HEK293T (cell line): Measurements from ENCODE around the gene FAM47E.

Experiments
- BHLHE40 ChIP-seq: fragments of 450-650 bp; IDR thresholded peaks from 2 replicates; pipeline ENCODE4 v1.6.1; 2016; ENCODE audit warnings: mild to moderate bottlenecking, moderate library complexity, borderline replicate concordance
- CTBP1 ChIP-seq: fragments of 450-650 bp; IDR thresholded peaks from 2 replicates; pipeline ENCODE4 v1.6.1; 2016; ENCODE audit warnings: borderline replicate concordance
- ELF4 ChIP-seq: fragments of 450-650 bp; IDR thresholded peaks from 2 replicates; pipeline ENCODE4 v1.6.1; 2017; ENCODE audit warnings: antibody characterized with exemption
- FOXA1 ChIP-seq: fragments of 450-650 bp; IDR thresholded peaks from 2 replicates; pipeline ENCODE4 v1.6.1; 2016; ENCODE audit warnings: mild to moderate bottlenecking
- FOXK2 ChIP-seq: fragments of 450-650 bp; IDR thresholded peaks from 2 replicates; pipeline ENCODE4 v1.6.1; 2016; ENCODE audit warnings: mild to moderate bottlenecking
- FOXM1 ChIP-seq: fragments of 450-650 bp; IDR thresholded peaks from 2 replicates; pipeline ENCODE4 v1.6.1; 2017; ENCODE audit warnings: mild to moderate bottlenecking, borderline replicate concordance
- HDGF ChIP-seq: fragments of 450-650 bp; IDR thresholded peaks from 2 replicates; pipeline ENCODE4 v1.6.1; 2017; ENCODE audit warnings: antibody characterized with exemption, borderline replicate concordance
- L3MBTL2 ChIP-seq: fragments of 450-650 bp; conservative IDR thresholded peaks from 2 replicates; pipeline ENCODE4 v1.6.1; 2016; ENCODE audit warnings: mild to moderate bottlenecking
- LEF1 ChIP-seq: fragments of 450-650 bp; IDR thresholded peaks from 2 replicates; pipeline ENCODE4 v1.6.1; 2017; ENCODE audit warnings: mild to moderate bottlenecking, borderline replicate concordance
- NFRKB ChIP-seq: fragments of 450-650 bp; IDR thresholded peaks from 2 replicates; pipeline ENCODE4 v1.6.1; 2016; ENCODE audit warnings: mild to moderate bottlenecking, moderate library complexity
- SP1 ChIP-seq: fragments of 450-650 bp; IDR thresholded peaks from 2 replicates; pipeline ENCODE4 v1.6.1; 2017
- SUZ12 ChIP-seq: fragments of 450-650 bp; IDR thresholded peaks from 2 replicates; pipeline ENCODE4 v1.6.1; 2016; ENCODE audit warnings: mild to moderate bottlenecking
- TARDBP ChIP-seq: fragments of 450-650 bp; IDR thresholded peaks from 2 replicates; pipeline ENCODE4 v1.6.1; 2016
- ZNF384 ChIP-seq: fragments of 450-650 bp; IDR thresholded peaks from 2 replicates; pipeline ENCODE4 v1.6.1; 2016

- TF ChIP-seq TARDBP (no peak), NFRKB (no peak), FOXA1 (no peak), CTBP1 (no peak), ZNF384 (no peak), HDGF (no peak), L3MBTL2 (no peak), LEF1 (no peak), BHLHE40 (no peak), FOXM1 (no peak), SP1 (no peak), SUZ12 (no peak), FOXK2 (no peak), ELF4 (no peak)
These were observed 50.2 kb downstream of the FAM47E start for GRCh38 chr4:76301775-76302162.
